ENCODE data around the gene COG6.

GRCh38 chr13:39612023-39612637 is 43.3 kb upstream of the COG6 start:
- TF ChIP-seq CTCF (conservative IDR thresholded peaks at IDR 0.05 in 1 of 2, IDR thresholded peaks at IDR 0.05 in 1 of 2; ENCODE audit: extremely low read depth in 1 of 2, insufficient read depth in 1 of 2, low read depth in 1 of 2, low read length in 2 of 2) (peak; percentile 80 to 85), EZH2 (IDR thresholded peaks at IDR 0.05; ENCODE audit: borderline replicate concordance, low read length) (no peak)

All from mammary epithelial cell (primary cell).